GM20000 (cell line): Measurements from ENCODE around the gene TLE6.

ENCODE experiments used
- DNase-seq: peaks from one replicate; pipeline ENCODE4 v3.0.0; 2012; ENCODE audit warnings: low spot score
- CTCF ChIP-seq: IDR thresholded peaks from 2 replicates; pipeline ENCODE4 v1.5.1; 2012; ENCODE audit warnings: mild to moderate bottlenecking, control low read depth; ENCODE audit errors: extremely low read depth, missing control alignments

Gene TLE6

GRCh38 chr19:2964874-2965273 lies 12.5 kb upstream of the TLE6 start:
- TF ChIP-seq CTCF, result no peak
- no peak for DNase-seq

GRCh38 chr19:2967972-2968371 lies 9.4 kb upstream of the TLE6 start:
- no peak for TF ChIP-seq CTCF
- DNase-seq, result no peak

- TF ChIP-seq CTCF, result no peak
- no peak for DNase-seq
Observed at GRCh38 chr19:2969104-2969504, 8.3 kb upstream of the TLE6 start.

GRCh38 chr19:2970201-2970835 lies 7.0 kb upstream of the TLE6 start:
- DNase-seq, result no peak
- no peak for TF ChIP-seq CTCF

GRCh38 chr19:2973229-2973628 lies 4.1 kb upstream of the TLE6 start:
- TF ChIP-seq CTCF, result no peak
- no peak for DNase-seq

- DNase-seq, result no peak
- no peak for TF ChIP-seq CTCF
Observed at GRCh38 chr19:2974342-2975041, 2.9 kb upstream of the TLE6 start.

GRCh38 chr19:2976609-2977000 lies 759 bp upstream of the TLE6 start:
- no peak for DNase-seq
- TF ChIP-seq CTCF, result no peak
